Globus pallidus (tissue), 1 donor: ENCODE measurements around the gene AGBL4.

Experiments
- DNase-seq: peaks from one replicate; pipeline ENCODE4 v3.0.0-alpha.2; 2015; ENCODE audit warnings: low spot score

Gene AGBL4

DNA sequence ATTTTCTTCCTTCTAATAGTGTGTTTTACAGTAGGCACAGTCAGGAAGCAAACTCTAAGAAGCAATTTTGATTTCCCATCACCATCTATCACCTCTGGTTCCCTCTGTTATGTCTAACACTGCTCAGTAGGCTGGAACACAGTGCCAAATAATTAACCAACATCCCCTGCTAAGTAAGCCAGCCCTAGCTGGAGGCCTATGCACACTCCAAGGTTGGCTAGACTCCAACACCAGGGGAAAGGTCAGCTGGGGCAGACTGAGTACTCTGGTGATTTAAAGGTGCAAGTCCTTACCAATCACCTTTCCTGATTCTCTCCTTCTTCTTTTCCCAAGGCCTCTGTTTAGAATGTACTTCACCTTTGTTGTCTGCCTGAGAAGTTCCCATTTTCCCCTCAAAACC, 1200.6 kb downstream of the AGBL4 start:
- DNase-seq: no peak

DNA sequence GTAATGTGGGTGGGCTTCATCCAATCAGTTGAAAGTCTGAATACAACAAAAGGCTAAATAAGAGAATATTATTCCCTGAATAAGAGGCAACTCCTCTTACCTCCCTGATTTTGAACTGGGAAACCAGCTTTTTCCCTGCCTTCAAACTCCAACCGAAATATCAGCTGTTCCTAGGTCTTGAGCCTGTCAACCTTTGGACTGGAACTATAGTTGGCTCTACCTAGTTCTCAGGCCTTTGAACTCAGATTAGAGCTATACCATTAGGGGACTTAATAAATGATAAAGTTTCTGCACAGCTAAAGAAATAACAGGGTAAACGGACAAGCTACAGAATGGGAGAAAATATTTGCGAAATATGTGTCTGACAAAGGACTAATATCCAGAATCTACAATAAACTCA, 1203.3 kb downstream of the AGBL4 start:
- DNase-seq: no peak

DNA sequence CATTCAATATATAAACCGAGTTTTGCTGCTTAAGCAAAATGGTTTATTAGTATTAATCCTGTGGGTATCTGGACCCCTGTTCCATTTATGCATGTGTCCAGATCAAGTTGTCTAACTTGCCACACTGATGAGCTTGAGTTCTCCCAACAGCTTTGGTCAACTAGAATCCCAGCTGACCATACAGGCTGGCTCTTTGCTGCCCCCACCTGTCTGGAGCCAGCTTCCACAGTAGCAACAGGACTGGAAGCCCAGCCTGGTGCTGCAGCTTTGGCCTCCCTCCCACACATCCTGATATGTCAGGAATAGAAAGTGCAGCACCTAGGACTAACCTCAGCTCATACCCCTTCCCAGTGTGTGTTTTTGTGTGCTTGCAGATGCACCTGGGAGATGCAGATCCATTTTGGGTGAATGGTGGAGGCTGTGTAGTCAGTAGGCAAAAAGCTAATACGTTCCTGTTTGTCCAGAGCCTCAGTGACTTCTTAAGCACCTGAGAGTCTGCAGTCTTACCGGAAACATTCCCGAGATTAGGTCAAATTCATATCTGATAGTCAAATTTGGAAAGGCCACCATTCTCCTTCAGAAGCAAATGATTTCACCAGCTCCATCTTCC, 1206.1 kb downstream of the AGBL4 start:
- DNase-seq: peak; percentile 60

DNA sequence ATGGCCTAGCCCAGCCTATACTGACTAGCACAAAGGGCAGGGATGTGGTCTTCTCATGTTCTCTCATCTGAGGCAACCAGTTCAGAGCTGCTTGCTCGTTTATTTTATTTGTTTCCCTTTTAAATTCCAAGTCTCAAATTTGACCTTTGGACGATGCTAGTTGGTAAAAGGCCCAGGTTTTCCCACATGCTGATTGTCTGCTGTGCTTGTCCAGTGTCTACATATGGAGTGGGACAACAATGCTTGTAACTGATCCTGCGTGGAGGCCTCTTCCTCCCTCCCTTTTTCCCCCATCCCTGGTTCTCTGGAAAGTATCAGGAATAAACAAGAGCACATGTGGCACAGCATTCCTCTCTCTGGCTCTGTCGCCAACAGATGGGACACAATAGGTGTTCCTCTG, 1213.0 kb downstream of the AGBL4 start:
- no peak for DNase-seq

DNA sequence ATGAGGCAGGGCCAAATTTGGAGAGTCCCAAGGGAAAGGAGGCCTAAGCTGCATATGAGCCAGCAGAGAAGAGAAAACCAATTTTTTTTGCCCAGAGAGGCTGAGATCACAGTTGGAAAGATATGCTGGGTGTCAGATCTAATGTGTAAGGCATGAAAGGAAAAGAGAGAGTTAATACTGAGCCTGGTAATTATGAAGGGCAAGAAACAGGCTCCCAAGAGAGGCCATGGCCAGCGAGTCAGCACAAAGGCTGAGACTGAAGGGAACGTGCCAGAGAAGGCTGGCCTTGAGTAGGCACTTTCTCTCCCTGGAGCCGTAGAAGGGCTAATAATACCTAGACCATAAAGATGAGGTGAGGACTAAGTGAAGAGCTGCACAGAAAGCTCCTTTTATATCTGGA, 1215.3 kb downstream of the AGBL4 start:
- no peak for DNase-seq

DNA sequence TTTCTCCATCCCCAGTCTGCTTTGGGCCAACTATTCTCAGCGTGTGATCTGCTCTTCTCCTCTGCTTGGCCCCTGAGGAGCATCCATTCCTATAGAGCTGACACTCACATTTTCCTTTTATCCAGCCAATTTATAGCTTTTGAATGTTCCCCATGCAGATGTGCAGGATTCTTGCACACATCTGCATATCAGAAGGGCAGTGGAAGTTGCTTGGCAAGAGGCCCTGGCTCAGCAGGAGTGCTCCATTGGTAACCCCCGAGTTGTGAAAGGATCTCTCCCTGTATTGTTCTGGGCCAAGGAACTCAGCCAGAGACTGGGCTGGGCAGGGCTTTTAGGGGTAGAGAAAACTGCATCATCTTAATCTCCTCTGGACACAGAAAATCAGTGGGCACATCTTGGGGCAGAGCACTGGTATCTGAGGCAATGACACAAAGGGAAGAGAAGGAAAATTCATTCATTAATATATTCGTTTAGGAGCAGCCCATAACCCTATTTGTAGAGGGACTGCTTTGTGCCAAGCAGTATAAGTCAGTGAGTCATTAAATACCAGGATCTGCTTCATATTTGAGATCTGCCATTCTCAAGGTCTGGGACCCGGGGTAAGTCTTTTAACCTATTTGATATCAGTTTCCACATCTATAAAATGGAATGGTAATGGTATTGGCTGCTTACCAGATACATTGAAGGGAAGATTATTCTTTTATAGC, 1216.0 kb downstream of the AGBL4 start:
- no peak for DNase-seq

DNA sequence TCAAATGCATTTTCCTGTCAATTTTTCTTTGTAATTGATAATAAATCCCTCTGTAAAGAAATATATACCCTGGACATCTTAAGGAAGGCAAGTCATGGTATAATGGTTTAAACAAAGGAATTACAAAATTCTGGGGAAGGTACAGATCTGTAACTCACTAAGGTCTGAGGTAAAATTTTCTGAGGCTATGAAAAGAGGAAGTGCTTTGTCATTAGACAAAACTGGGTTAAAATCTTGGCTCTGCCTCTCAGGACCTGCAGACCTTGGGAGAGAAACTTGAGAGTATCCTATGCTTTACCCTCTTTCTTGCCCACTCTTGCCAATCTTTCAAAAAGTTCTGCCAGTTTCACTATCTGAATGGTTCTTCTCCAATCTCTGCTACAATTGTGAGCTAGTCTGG, 1220.3 kb downstream of the AGBL4 start:
- no peak for DNase-seq

DNA sequence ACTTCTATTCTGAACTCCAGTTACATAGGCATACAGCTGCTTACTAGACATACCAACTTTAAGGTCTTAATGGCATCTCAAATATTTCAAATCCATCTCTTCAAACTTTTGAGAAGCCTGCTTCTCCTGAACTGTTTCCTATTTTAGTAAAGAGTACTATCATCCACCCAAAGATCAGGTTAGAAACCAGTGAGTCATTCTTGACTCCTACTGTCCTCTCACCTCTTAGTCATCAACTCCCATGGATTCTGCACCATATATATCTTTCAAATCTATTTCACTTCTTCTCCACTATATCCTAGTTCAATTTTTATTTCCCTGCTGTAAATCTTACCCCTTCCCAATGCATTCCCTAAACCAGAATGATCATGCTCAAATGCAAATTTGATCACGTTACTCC, 1228.9 kb downstream of the AGBL4 start:
- no peak for DNase-seq

DNA sequence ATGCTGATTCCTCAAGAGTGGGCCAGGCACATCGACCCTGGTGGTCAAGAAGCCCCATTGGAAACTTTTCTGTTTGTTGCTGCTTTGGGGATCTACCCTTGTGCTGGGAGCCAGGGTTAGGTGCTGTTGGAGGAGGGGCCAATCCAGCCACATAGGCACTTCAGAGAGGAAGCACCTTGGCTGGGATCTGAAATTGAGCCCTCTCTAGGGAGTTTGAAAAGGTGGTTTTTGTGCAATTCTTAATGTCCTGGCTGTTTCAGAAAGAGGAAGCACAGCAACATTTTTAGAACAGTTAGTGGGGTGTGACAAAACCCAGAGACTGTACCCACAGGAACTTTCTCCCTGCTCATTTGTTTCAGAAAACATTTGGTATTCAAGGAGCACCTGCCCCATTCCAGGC, 1229.9 kb downstream of the AGBL4 start:
- DNase-seq: no peak

DNA sequence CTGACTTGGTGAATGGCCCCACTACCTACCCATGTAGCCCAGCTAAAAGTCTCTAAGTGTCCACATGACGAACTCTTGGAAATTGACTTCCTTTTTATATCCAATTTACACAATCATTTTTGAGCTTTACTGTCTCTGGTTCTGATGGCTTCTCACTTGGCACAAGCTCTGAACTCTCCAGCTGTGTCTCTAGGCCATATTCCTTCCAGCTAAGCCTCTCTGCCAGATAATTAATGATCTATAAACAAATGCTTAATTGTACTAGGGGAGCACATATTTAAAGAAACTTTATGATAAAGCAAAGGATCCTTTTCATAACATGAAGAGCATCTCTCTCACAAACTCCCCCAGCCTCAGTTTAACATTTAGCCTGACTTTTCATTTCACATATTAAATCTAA, 1230.8 kb downstream of the AGBL4 start:
- no peak for DNase-seq

DNA sequence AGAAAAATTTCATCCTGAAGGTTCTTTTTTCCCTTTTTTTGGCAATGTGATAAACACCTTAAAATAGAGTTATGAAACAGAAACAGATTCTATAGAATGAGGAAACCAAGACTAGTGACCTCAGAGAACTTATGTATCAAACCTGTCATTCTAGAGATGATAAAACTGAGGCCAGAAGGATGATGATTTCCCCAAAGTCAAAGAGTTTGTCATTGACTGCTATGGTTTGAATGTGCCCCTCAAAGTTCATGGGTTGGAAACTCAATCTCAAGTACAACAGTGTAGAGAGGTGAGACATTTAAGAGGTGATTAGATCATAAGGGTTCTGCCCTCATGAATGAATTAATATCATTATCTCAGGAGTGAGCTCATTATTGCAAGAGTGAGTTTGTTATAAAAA, 1233.4 kb downstream of the AGBL4 start:
- DNase-seq: no peak

DNA sequence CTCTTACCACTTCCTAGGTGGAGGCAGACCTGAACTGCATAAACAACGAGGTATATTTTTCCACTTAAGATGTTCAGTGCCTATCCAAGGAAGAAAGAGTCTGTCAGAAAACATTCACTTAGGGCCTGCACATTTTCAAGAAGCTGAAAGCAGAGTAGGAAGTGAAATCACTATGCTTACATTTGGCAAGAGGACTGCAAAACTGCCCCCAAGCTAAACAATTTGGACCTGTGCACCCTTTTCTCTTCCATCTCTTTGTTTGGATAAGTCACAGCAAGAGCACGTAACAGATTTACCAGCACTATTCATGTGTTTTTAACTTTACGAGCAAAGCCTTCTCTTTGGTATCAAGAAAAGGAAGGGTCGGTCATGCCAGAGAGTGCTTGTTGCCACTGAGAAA, 1233.9 kb downstream of the AGBL4 start:
- DNase-seq: peak; percentile 14

DNA sequence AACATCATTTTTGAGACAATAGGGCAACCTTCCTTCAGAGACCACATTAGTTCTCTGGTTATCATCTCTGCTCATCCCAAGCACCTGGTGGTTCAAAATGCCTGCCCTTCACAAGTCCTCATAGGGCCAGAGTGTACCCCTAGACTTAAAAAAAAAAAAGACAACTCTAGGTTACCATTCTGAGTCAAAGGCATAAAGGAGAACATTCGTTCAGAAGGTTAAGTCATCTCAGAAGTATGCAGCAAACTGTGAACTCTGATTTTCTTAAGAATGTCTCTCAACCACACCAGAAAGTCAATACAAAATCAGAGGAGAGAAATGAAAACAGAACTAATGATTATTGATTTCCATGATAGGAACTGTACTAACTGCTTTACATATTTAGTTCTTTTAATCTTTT, 1237.9 kb downstream of the AGBL4 start:
- DNase-seq: no peak

DNA sequence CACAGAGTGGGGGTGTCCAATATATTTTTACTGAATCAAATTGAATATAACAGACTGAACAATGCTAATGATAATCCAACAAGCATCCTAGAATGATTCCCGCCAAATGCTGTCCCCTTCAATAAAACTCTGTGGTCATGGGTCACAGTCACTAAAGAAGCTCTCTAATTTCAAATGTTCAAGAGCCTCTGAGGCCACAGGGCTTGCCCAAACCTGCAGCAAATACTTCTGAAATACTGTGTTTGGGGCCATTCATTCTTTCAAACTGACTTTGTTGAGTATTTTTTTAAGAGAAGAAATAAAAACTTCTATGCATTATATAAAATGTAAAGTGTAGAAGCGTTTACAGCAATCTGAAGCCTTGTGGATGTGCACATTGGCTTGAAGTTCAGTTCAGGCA, 1239.5 kb downstream of the AGBL4 start:
- DNase-seq: no peak

DNA sequence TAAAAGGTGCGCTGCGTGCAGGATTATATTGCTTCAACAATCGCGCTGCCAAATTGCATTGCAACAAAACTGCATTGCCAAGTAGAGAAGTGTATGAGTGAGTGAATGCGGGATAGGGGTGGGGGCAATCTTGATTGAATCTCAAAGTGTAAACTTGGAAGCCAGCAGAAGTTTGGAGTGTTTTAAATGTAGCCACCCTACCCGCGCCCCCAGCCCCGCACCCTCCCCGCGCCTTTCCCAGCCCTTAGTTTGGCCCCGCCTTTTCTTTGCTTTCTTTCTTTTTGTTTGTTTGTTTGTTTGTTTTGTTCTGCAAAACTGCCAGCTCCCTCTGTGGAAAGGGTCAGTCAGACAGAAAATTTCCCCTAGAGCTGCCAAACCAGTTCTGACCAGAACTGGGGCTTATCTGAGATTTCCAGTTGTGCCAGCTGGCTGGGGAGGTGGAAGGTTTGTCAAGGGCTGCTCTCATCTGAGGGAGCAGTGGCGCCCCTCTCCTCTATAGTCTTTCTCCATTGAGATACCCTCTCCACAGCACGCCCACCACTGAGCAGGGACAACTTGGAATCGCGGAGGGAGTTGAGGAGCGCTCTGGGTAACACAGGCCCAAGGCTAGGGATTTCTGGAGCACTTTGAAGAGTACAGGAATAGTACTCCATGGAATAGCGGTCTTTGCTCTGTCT, 1246.4 kb downstream of the AGBL4 start:
- DNase-seq: peak; percentile 20

DNA sequence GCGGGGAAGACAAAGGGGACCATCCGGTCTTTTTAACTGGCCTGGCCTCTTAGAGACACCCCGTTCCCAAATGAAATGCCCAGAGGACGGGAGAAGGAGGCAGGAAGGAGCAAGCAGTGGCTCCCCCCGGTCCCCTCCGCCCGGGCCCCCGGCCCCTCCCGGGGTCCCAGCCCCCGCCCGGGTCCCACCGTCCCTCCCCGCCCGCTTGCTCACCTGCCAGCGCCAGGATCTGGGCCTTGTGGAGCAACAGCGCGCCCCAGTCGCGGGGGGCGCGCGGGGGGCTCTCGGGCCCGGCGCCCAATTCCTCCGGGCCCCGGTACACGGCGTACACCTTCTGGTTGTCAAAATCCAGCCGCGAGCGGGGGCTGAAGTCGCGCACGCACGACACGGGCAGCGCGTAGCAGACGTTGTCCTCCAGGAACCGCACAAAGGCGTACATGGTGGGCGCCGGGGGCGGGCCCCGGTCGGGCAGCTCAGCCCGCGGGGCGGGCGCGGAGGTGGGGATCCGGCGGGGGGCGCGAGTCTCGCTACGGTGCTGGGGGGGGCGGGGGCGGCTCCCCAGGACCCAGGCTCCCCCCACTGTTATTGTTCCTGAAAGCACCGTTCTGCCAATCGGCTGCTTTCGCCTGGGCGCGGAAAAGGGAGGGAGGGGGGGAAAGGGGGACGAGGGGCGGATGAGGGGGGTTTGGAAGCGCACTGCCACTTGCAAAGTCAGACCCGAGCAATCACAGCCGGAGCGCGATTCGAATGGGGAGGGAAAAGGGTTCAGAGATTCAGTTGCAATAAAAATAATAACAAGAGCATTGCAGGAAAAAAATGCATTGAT, 1247.1 kb downstream of the AGBL4 start, which contains the start of gene BEND5:
Gene BEND5, minus strand, starts transcription at position 499 of the 826 bp plus-strand sequence. Its CDS starts 60 bp downstream, at position 439.
- DNase-seq: peak; percentile 85

DNA sequence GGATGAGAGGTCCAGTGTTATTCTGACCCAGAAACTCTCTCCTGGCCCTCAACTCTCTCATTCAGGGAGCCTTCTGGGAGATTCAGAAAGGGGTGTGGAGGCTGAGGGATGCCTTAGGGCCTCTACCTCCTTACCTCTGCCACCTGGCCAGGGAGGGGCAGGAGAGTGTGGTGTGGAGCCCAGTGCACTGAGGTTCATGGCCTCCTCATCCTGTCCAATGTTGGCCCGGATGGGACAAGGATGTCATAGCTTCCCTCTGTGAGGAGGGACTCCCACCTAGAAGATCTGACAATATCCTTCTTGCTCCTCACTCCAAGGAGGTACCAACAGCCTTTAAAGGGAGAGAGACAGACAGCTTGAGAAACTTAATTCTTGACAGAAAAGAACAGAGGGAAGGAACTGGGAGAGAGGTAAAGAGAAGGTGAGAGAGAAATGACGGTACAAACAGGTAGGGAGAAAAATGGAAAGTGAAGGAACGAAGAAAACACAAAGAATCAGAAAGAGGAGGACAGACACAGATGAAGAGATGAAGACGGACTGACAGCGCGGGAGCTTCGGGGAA, 1247.8 kb downstream of the AGBL4 start:
- DNase-seq: no peak

DNA sequence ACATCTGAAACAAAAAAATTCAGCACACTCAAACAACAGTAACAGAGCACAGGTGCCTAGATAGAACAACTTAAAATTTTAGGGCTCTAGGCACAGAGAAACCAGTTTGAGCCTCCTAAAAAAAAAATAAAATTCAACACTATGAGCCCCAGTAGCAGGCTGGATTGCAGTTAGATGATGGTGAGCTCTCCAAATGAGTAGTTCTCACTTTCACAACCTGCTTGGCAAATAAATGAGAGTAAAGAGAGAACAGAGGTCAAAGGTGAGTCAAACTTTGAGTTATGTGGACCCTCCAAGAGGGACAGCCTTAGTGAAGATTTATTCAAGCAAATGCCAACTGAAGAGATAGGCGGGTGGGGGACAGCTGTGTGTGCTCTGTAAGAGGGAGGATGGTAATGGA, 1250.6 kb downstream of the AGBL4 start:
- DNase-seq: no peak

DNA sequence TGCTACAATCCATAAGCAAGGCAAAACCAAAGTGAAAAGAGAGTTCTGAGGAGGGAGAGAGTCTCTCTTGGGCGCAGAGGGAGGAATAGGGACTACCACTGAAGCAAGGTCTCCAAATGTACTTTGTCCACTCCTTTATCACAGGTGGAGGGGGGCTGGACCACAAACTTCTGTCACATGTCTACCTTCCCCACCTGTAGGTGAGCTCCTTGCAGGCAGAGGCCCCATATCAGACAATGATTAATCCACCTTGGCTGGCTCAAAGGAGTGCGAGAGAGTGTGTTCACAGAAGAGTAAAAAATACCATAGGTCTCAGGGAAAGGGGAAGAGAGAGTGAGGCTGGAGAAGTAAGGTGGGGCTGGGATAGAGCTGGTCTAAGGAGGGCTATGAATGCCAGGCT, 1251.5 kb downstream of the AGBL4 start:
- DNase-seq: no peak

DNA sequence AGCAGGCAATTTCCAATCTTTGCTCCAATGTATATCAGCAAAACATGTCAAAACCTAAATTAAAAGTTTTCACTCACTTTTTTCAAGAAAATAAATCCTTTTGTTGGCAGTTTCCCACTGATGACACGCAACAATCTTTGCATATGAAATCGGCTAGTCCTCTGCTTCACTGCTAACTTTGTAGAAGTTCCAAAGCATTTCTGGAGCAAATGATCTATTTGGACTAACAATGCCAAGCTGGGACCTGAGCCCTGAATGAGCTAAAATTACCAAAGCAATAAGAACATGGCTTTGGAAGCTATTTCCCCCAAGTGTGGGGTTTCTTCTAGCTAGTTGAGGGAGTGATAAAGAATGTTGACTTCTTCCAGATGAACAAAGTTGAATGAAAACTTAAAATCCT, 1252.2 kb downstream of the AGBL4 start:
- DNase-seq: no peak

DNA sequence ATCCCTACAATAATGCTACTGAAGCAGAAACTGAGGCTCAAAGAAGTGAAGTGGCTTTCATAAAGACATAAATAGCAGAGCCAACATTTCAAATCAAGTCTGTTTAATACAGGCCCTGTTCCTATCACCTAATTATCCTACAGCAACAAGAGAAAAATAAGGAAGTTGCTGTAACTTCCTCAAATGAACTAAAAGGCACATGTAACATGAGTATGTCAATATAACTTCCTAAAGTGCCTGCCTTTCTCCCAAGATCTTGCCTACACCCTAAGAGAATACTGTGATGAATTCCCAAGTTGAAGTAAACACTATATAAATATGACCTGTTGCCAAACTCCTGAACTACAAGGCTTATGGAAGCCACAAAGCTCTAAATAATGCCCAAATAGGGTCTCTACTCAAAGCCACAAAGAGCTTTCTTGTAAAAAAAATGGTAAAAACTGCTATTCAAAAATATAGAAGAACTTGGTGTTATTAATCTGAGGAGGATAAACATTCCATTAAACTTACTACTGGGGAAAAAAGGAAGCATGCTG, 1255.7 kb downstream of the AGBL4 start:
- no peak for DNase-seq

DNA sequence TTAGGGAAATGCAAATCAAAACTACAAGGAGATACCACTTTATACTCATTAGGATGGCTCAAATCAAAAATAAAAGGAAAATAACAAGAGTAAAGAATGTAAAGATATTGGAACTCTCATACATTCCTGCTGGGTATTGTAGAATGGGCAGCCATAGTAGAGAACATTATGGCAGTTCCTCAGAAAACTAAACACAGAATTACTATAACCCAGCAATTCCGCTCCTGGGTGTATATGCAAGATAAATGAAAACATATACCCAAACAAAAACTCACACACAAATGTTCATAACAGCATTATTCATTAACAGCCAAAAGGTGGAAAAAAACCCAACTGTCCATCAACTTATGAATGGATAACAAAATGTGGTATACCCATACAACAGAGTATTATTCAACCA, 1258.4 kb downstream of the AGBL4 start:
- DNase-seq: no peak
